ENCODE results near the gene ARL14EP. TPM values are rescaled to one million over a fixed set of nuclear protein-coding genes. Genes with fewer than 3 reads are reported as not detected.

ARL14EP gene
- total RNA-seq, 1 donor from 2014 or later = 4.2 TPM

DNA sequence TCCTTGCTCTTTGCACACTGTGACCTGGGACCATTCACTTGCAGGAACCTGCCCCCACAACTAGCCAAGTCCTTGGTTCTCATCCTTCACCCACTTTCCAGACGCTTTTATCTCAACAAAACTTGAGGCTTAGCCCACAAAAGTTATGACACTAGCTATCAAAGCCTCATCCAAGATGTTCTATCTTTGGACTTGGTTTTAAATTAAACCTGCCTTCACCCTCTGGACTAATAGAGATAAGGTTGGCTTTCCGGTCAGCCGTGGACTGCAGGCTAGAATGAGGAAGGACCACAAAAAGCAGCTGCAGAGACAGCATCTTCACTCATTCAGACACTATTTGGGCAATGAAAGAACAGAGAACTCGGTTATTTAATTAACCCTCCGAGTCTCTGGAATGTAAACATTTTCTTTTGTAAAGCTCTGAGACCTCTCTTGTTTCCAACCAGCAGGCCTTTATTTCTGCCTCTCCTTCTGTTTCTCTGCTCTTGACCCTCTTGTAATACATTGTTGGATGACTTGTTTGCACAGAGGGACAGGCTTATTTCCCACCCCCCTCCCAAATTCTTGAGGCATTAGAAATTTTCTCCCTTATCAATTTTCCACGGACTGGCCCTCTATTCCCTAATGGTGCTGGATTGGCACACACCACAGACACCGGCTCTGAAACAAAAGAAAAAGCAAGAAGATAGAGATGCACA, 41.4 kb downstream of the ARL14EP start:
- no peaks in the 10 kb centered on the region for H3K36me3 ChIP-seq
- intact Hi-C loops (cut with DNase I) = no loop called here
- H3K4me3 ChIP-seq = no peak overlapping the region
- TF ChIP-seq, protein P1, sequence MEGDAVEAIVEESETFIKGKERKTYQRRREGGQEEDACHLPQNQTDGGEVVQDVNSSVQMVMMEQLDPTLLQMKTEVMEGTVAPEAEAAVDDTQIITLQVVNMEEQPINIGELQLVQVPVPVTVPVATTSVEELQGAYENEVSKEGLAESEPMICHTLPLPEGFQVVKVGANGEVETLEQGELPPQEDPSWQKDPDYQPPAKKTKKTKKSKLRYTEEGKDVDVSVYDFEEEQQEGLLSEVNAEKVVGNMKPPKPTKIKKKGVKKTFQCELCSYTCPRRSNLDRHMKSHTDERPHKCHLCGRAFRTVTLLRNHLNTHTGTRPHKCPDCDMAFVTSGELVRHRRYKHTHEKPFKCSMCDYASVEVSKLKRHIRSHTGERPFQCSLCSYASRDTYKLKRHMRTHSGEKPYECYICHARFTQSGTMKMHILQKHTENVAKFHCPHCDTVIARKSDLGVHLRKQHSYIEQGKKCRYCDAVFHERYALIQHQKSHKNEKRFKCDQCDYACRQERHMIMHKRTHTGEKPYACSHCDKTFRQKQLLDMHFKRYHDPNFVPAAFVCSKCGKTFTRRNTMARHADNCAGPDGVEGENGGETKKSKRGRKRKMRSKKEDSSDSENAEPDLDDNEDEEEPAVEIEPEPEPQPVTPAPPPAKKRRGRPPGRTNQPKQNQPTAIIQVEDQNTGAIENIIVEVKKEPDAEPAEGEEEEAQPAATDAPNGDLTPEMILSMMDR (IDR thresholded peaks at IDR 0.05) = no peak
- no peaks in the 10 kb centered on the region for H3K4me1 ChIP-seq
- no peak for DNase-seq (ENCODE audit: low spot score in 2 of 2)
- no peaks in the 10 kb centered on the region for H3K27me3 ChIP-seq
- H3K27ac ChIP-seq = no peak overlapping the region
- no peaks in the 10 kb centered on the region for H3K9me3 ChIP-seq

DNA sequence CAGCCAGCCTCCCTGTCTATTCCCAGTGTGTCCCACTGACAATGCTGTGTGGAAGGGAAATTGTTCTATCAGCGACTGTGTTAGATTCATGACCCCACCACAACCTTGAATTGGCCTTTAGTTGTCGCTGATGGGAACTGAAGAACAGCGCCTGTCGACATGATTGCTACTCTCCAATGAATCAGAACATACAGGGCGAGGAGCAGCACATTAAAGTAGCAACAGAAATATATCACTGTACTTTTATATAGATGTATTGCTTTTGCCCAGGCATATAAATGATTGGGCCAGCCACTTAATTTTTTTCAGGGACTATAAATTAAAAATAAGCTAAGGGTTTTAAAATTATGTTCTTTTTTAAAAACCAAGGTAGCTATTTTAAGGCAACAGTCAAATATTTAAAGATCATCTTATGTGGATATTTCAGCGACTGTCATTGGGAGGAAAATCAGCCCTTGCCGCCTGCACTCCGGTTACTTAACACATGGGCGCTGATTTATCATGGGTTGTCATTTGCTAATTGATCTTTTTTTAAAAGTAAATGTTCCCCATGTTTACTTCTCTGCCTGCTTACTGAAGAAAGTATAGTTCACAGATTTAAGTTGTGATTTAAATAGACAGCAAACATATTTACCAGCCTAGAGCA, 42.1 kb downstream of the ARL14EP start:
- Histone ChIP-seq H3K9me3 (no peaks in the 10 kb centered on the region), H3K4me3 (no peak overlapping the region), H3K27ac (no peak overlapping the region), H3K36me3 (no peaks in the 10 kb centered on the region), H3K27me3 (no peaks in the 10 kb centered on the region), H3K4me1 (no peaks in the 10 kb centered on the region)
- DNase-seq (ENCODE audit: low spot score in 2 of 2) = no peak
- TF ChIP-seq, protein P1 (IDR thresholded peaks at IDR 0.05) = no peak
- intact Hi-C loops (cut with DNase I) = no loop called here

DNA sequence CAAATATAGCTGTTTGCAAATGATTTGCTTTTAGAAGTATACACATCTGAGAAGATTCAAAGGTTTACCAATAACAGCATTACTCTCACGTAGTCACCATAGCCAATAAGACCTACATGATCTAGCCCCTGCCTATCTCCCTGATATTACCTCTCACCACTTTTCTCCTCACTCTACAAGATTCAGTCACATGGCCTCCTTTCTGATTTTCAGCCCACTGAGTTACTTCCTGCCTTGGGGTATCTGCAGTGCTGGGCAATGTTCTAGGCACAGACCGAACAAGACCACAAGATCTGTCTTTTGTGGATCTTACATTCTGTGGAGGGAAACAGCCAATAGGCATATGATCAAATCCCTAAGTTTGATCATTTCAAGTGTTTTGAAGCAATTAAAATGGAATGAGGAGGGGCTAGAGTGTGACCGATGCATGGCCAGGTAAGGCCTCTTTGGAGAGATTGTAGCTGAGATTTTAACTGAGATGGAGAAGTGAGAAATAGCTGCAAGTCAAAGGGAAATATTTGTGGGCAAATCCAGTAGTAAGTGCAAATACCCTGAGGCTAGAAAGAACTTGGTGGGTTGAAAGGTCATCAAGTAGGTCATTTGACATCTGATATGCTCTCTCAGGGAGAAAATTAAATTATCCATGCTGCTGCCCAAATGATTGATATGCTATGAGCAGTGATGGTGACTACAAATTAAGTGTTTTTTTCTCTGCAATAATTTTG, 43.1 kb downstream of the ARL14EP start:
- Histone ChIP-seq H3K4me1 (no peaks in the 10 kb centered on the region), H3K27me3 (no peaks in the 10 kb centered on the region), H3K36me3 (no peaks in the 10 kb centered on the region), H3K9me3 (no peaks in the 10 kb centered on the region), H3K27ac (no peak overlapping the region), H3K4me3 (no peak overlapping the region)
- no peak for DNase-seq (ENCODE audit: low spot score in 2 of 2)
- intact Hi-C loops (cut with DNase I) = no loop called here
- TF ChIP-seq, protein P1 (IDR thresholded peaks at IDR 0.05) = no peak

DNA sequence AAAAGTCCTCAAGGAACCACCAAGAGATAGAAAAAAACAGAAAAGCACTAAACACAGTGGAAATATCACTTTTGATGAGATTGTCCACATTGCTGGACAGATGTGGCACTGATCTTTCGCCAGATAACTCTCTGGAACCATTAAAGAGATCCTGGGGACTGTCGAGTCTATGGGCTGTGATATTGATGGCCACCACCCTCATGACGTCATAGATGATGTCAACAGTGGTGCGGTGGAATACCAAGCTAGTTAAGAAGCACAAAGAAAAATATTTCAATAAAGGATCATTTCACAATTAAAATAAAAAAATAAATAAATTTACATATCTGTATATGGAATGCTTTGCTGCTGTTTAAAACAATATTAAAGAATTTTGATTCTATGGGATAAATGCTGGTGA, 45.5 kb downstream of the ARL14EP start:
- Histone ChIP-seq H3K4me1 (no peaks in the 10 kb centered on the region), H3K4me3 (no peak overlapping the region), H3K27me3 (no peaks in the 10 kb centered on the region), H3K36me3 (no peaks in the 10 kb centered on the region), H3K9me3 (no peaks in the 10 kb centered on the region), H3K27ac (no peak overlapping the region)
- DNase-seq (ENCODE audit: low spot score in 2 of 2) = no peak
- TF ChIP-seq, protein P1 (IDR thresholded peaks at IDR 0.05) = no peak
- intact Hi-C loops (cut with DNase I) = no loop called here

- Histone ChIP-seq H3K4me1 (no peaks in the 10 kb centered on the region), H3K9me3 (no peaks in the 10 kb centered on the region), H3K36me3 (no peaks in the 10 kb centered on the region), H3K27ac (no peak overlapping the region), H3K4me3 (no peak overlapping the region), H3K27me3 (no peaks in the 10 kb centered on the region)
- no peak for DNase-seq (ENCODE audit: low spot score in 2 of 2)
- intact Hi-C loops (cut with DNase I) = no loop called here
- TF ChIP-seq, protein P1 (IDR thresholded peaks at IDR 0.05) = no peak
These were observed 47.3 kb downstream of the ARL14EP start for GRCh38 chr11:30370164-30370563.

All from ascending aorta (tissue), 2 donors.